CD14-positive monocyte (primary cell): ENCODE measurements around the gene GRIN2B. TPM values are rescaled to one million over a fixed set of nuclear protein-coding genes. Genes with fewer than 3 reads are reported as not detected.

Experiments
- DNase-seq, 3 donors: peaks; one replicate each; pipeline ENCODE4 v3.0.0-alpha.2; 2011 to 2022
- H2AFZ ChIP-seq: 2 replicates; pipeline ENCODE4 v1.6.0; 2012; ENCODE audit warnings: mild to moderate bottlenecking, low read depth, low read length, inconsistent platforms; ENCODE audit not compliant: insufficient read depth, poor library complexity, severe bottlenecking
- H3K27ac ChIP-seq, 2 donors: 1 replicate in 1 of 2; 2 replicates in 1 of 2; pipeline ENCODE4 v1.5.1; 2012 to 2013; ENCODE audit warnings: low read length in 2 of 2, control low read depth in 1 of 2, inconsistent platforms in 1 of 2, low read depth in 1 of 2, mild to moderate bottlenecking in 1 of 2
- H3K27me3 ChIP-seq, 2 donors: one replicate each; pipeline versions ENCODE4 v1.6.0 to v1.6.1; 2011 to 2013; ENCODE audit warnings: low read length in 2 of 2; ENCODE audit not compliant: control insufficient read depth in 2 of 2, insufficient read depth in 2 of 2
- H3K36me3 ChIP-seq, 2 donors: replicated peaks in 1 of 2; 1 replicate in 1 of 2; 2 replicates in 1 of 2; pipeline versions ENCODE4 v1.5.1 to v1.6.1; 2012 to 2013; ENCODE audit warnings: low read length in 2 of 2, control low read depth in 1 of 2, inconsistent platforms in 1 of 2, mild to moderate bottlenecking in 1 of 2; ENCODE audit not compliant: insufficient read depth in 2 of 2, control insufficient read depth in 1 of 2
- H3K4me1 ChIP-seq, 2 donors: 1 replicate in 1 of 2; 2 replicates in 1 of 2; pipeline versions ENCODE4 v1.5.1 to v1.6.1; 2012 to 2013; ENCODE audit warnings: low read length in 2 of 2, control low read depth in 1 of 2, inconsistent platforms in 1 of 2, mild to moderate bottlenecking in 1 of 2, moderate library complexity in 1 of 2; ENCODE audit not compliant: insufficient read depth in 2 of 2, control insufficient read depth in 1 of 2
- H3K4me2 ChIP-seq: replicated peaks from 2 replicates; pipeline ENCODE3; 2012; ENCODE audit warnings: low read length, moderate library complexity, mild to moderate bottlenecking; ENCODE audit not compliant: poor library complexity, severe bottlenecking; ENCODE audit errors: extremely low read depth
- H3K4me3 ChIP-seq, 3 experiments: fragments of 200-600 bp in 1 of 3; sonication (generic) in 1 of 3; replicated peaks in 1 of 3; 1 replicate in 2 of 3; 2 replicates in 1 of 3; pipeline ENCODE4 v1.5.1; 2011 to 2013; ENCODE audit warnings: low read length in 3 of 3, mild to moderate bottlenecking in 3 of 3, control low read depth in 2 of 3, low read depth in 2 of 3, inconsistent platforms in 1 of 3, moderate library complexity in 1 of 3
- H3K79me2 ChIP-seq: 2 replicates; pipeline ENCODE4 v1.6.0; 2012; ENCODE audit warnings: mild to moderate bottlenecking, control low read depth, inconsistent platforms, low read length, moderate library complexity; ENCODE audit not compliant: insufficient read depth
- H3K9ac ChIP-seq: 2 replicates; pipeline ENCODE4 v1.6.0; 2017; ENCODE audit warnings: low read length, mild to moderate bottlenecking; ENCODE audit not compliant: insufficient read depth, poor library complexity, severe bottlenecking
- H3K9me3 ChIP-seq, 2 donors: replicated peaks in 1 of 2; 1 replicate in 1 of 2; 2 replicates in 1 of 2; pipeline versions ENCODE4 v1.5.1 to v1.6.1; 2012 to 2013; ENCODE audit warnings: low read length in 2 of 2, control low read depth in 1 of 2; ENCODE audit not compliant: control insufficient read depth in 1 of 2, insufficient read depth in 1 of 2
- H4K20me1 ChIP-seq: 2 replicates; pipeline ENCODE4 v1.6.0; 2012; ENCODE audit warnings: mild to moderate bottlenecking, low read length, control low read depth, moderate library complexity; ENCODE audit not compliant: insufficient read depth
- H3K27ac Mint-ChIP-seq, 7 donors: one replicate each; pipeline ENCODE4 v1.8.0; 2020; ENCODE audit warnings: mild to moderate bottlenecking in 7 of 7, mixed read lengths in 7 of 7, moderate library complexity in 6 of 7, inconsistent platforms in 2 of 7
- H3K27me3 Mint-ChIP-seq, 3 donors: one replicate each; pipeline ENCODE4 v1.8.0; 2021 to 2022; ENCODE audit warnings: low read depth in 3 of 3, mild to moderate bottlenecking in 3 of 3, mixed read lengths in 3 of 3, moderate library complexity in 3 of 3, inconsistent platforms in 1 of 3
- H3K36me3 Mint-ChIP-seq, 2 donors: one replicate each; pipeline ENCODE4 v1.8.0; 2020; ENCODE audit warnings: mixed read lengths in 2 of 2, inconsistent platforms in 1 of 2, mild to moderate bottlenecking in 1 of 2
- H3K4me1 Mint-ChIP-seq: one replicate; pipeline ENCODE4 v1.8.0; 2020; ENCODE audit warnings: mild to moderate bottlenecking, mixed read lengths
- H3K4me3 Mint-ChIP-seq, 2 donors: one replicate each; pipeline ENCODE4 v1.8.0; 2020; ENCODE audit warnings: mild to moderate bottlenecking in 2 of 2, mixed read lengths in 2 of 2, moderate library complexity in 1 of 2
- H3K9me3 Mint-ChIP-seq, 7 donors: one replicate each; pipeline ENCODE4 v1.8.0; 2020 to 2022; ENCODE audit warnings: mixed read lengths in 7 of 7, mild to moderate bottlenecking in 6 of 7, moderate library complexity in 6 of 7, inconsistent platforms in 2 of 7
- WGBS: methylation state at CpG from one replicate; pipeline ENCODE4 v1.1.5; 2013; ENCODE audit warnings: missing lambda C conversion rate; ENCODE audit not compliant: insufficient coverage; 5-methylcytosine and 5-hydroxymethylcytosine counted together
- intact Hi-C, 2 donors: fragments of 100-400 bp; cut with micrococcal nuclease; formaldehyde crosslinking; loops; one replicate each; pipeline versions ENCODE4 v1.15.0 to v1.15.1; 2023
- polyA plus RNA-seq, 3 donors: library from polyadenylated mRNA; depleted of rRNA in 1 of 3; unstranded in 2 of 3; stranded (reverse) in 1 of 3; fragments of 300-500 nt in 2 of 3; fragments of >200 nt in 1 of 3; fragmentation: Illumina TruSeq in 2 of 3; gene quantifications; 1 replicate in 2 of 3; 2 replicates in 1 of 3; pipeline ENCODE4 v1.2.3, GENCODE V29; 2012 to 2021
- TF ChIP-seq, protein P1 (sequence below): fragments of 200-600 bp; IDR thresholded peaks from one replicate; pipeline ENCODE4 v1.8.0; 2022; ENCODE audit warnings: antibody characterized with exemption, mild to moderate bottlenecking

The GRIN2B gene
- polyA plus RNA-seq, 3 donors = not detected

DNA sequence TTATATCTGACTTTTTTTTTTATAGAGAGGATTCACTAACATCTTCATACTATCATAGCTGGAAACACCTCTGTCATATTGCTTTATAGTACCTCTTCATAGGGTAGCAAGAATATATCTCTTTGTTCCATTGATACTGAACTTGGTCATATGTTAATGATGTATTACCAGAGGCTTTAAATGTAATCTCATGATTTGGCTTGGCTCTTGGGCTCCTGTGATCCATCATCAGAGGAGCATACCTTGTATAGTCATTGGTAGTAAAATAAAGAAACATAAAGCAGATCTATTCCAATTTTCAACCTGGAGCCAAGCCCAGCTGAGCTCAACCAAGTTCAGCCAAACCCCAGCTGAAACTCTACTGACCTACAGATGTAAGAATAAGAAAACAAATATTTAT, 43.2 kb upstream of the GRIN2B start:
- H3K9me3 Mint-ChIP-seq = peaks cover 0 to 9% (median 1%) of the 10 kb centered on the region in 7 donors
- no peaks in the 10 kb centered on the region for H3K36me3 Mint-ChIP-seq

DNA sequence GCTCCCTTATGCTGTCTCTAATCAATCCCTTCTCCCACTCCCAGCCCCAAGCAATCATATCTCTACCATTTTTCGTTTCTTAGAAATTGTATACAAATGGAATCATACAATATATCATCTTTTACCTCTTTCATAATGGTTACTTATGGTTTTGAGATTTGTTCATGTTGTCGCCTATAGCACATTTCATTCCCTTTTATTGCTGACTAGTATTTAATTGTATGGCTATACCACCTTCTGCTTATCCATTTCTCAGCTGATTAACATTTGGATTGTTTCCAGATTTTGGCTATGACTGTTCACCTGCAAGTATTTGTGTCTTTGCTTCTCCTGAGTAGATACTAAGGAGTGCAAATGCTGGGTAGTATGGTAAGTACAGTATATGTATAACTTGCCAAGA, 36.7 kb upstream of the GRIN2B start:
- no peaks in the 10 kb centered on the region for H3K4me1 Mint-ChIP-seq
- TF ChIP-seq, protein P1, sequence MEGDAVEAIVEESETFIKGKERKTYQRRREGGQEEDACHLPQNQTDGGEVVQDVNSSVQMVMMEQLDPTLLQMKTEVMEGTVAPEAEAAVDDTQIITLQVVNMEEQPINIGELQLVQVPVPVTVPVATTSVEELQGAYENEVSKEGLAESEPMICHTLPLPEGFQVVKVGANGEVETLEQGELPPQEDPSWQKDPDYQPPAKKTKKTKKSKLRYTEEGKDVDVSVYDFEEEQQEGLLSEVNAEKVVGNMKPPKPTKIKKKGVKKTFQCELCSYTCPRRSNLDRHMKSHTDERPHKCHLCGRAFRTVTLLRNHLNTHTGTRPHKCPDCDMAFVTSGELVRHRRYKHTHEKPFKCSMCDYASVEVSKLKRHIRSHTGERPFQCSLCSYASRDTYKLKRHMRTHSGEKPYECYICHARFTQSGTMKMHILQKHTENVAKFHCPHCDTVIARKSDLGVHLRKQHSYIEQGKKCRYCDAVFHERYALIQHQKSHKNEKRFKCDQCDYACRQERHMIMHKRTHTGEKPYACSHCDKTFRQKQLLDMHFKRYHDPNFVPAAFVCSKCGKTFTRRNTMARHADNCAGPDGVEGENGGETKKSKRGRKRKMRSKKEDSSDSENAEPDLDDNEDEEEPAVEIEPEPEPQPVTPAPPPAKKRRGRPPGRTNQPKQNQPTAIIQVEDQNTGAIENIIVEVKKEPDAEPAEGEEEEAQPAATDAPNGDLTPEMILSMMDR = no peak
- Histone ChIP-seq H3K79me2 (no peaks in the 10 kb centered on the region), H4K20me1 (no peaks in the 10 kb centered on the region), H3K4me2 (no peak overlapping the region), H3K27ac (no peak overlapping the region), H2AFZ (no peak overlapping the region), H3K4me3 (no peak overlapping the region), H3K36me3 (no peaks in the 10 kb centered on the region), H3K4me1 (no peaks in the 10 kb centered on the region), H3K9me3 (peaks cover 2 to 5% of the 10 kb centered on the region in 2 donors), H3K9ac (no peak overlapping the region), H3K27me3 (no peaks in the 10 kb centered on the region)
- no peak for DNase-seq
- no peak overlapping the region for H3K27ac Mint-ChIP-seq
- no peaks in the 10 kb centered on the region for H3K36me3 Mint-ChIP-seq
- H3K27me3 Mint-ChIP-seq = peaks cover 1 to 3% (median 3%) of the 10 kb centered on the region in 3 donors
- H3K4me3 Mint-ChIP-seq = no peak overlapping the region
- intact Hi-C loops = no loop called here
- no CpG with 5 or more reads among the region's 2 CpGs for WGBS
- peaks cover 0 to 8% (median 3%) of the 10 kb centered on the region in 7 donors for H3K9me3 Mint-ChIP-seq

More for the DNA sequence above, 43.2 kb upstream of the GRIN2B start:
- H3K79me2 ChIP-seq = no peaks in the 10 kb centered on the region
- H3K36me3 ChIP-seq = no peaks in the 10 kb centered on the region
- H3K4me2 ChIP-seq = no peak overlapping the region
- no peaks in the 10 kb centered on the region for H3K9me3 ChIP-seq
- DNase-seq = no peak
- no peaks in the 10 kb centered on the region for H3K27me3 ChIP-seq
- no peak overlapping the region for H3K27ac Mint-ChIP-seq
- no peak overlapping the region for H2AFZ ChIP-seq
- H3K4me3 ChIP-seq = no peak overlapping the region
- intact Hi-C loops = no loop called here
- H3K4me1 Mint-ChIP-seq = no peaks in the 10 kb centered on the region
- no peaks in the 10 kb centered on the region for H4K20me1 ChIP-seq
- no peaks in the 10 kb centered on the region for H3K27me3 Mint-ChIP-seq
- TF ChIP-seq, protein P1 = no peak
- H3K27ac ChIP-seq = no peak overlapping the region
- H3K4me3 Mint-ChIP-seq = no peak overlapping the region
- H3K9ac ChIP-seq = no peak overlapping the region
- H3K4me1 ChIP-seq = no peaks in the 10 kb centered on the region
